ENCODE data around the gene MRPL20.

DNA sequence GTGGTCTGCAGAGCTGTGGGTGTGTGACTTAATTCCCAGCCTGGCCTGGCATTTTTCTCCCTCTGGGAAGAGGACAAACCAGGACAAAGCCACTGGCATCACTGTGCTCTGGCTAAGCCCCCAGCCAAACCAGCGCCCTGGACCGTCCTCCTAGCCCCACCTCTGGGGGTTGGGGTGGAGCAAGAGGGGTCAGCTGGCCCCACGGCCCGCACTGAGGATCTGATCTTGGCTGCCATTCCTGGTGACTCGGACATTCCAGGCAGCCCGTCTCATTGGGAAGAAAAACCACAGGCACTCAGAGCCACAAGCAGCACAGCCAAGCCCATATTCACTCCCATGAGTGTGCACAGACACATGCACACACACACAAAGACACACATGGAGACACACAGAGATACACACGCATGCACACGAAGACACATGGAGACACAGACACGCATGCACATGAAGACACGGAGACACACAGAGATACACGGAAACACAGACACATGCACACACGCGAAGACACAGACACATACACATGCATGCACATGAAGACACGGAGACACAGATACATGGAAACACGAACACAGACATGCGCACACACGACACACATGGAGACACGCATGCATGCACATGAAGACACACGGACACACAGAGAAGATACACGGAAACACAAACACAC is 46.5 kb downstream of the MRPL20 start:
- TF ChIP-seq, protein P1, sequence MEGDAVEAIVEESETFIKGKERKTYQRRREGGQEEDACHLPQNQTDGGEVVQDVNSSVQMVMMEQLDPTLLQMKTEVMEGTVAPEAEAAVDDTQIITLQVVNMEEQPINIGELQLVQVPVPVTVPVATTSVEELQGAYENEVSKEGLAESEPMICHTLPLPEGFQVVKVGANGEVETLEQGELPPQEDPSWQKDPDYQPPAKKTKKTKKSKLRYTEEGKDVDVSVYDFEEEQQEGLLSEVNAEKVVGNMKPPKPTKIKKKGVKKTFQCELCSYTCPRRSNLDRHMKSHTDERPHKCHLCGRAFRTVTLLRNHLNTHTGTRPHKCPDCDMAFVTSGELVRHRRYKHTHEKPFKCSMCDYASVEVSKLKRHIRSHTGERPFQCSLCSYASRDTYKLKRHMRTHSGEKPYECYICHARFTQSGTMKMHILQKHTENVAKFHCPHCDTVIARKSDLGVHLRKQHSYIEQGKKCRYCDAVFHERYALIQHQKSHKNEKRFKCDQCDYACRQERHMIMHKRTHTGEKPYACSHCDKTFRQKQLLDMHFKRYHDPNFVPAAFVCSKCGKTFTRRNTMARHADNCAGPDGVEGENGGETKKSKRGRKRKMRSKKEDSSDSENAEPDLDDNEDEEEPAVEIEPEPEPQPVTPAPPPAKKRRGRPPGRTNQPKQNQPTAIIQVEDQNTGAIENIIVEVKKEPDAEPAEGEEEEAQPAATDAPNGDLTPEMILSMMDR (IDR thresholded peaks at IDR 0.05), result no peak
- TF ChIP-seq POLR2A (IDR thresholded peaks at IDR 0.05), result no peak
